DMS114 treated with DMSO at 0.1 percent for 48 hours (cell line): ENCODE results near the gene ZNF443.
A peak's percentile ranks its signal among the peaks of the same experiment; 100 is the strongest.
"Not testable (repeated sequence)": the region's sequence is repeated elsewhere in the genome, so short reads cannot be mapped to it uniquely, and the experiment has no call there.

Experiments
- DNase-seq: peaks from one replicate; lab custom pipeline; 2025; ENCODE audit not compliant: unreplicated experiment; lab: John Stamatoyannopoulos, UW

Gene ZNF443

GRCh38 chr19:12440541-12441316, at the start of gene ZNF443:
Gene ZNF443 (minus strand): TSS chr19:12441021. CDS start chr19:12440914, 107 bp downstream.
- DNase-seq, result peak; percentile 81

DNA sequence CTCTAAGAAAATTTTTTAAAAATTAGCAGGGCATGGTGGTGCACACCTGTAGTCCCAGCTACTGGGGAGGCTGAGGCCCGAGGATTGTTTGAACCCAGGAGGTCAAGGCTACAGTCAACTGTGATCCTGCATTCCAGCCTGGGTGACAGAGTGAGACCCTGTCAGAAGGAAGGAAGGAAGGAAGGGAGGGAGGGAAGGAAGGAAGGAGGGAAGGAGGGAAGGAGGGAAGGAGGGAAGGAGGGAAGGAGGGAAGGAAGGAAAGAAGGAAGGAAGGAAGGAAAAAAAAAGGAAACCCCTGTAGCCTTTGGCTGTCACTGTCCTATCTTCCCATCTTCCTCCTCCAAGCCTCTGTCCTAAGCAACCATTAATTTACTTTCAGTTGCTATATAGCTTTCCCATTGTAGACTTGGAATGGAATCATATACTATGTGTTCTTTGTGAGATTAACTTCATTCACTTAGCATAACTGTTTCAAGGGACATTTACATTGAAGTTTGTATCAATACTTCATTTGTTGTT, 45.5 kb upstream of the ZNF443 start:
- not testable (repeated sequence) for DNase-seq

GRCh38 chr19:12485571-12485970, 44.8 kb upstream of the ZNF443 start:
- no peak for DNase-seq

DNA sequence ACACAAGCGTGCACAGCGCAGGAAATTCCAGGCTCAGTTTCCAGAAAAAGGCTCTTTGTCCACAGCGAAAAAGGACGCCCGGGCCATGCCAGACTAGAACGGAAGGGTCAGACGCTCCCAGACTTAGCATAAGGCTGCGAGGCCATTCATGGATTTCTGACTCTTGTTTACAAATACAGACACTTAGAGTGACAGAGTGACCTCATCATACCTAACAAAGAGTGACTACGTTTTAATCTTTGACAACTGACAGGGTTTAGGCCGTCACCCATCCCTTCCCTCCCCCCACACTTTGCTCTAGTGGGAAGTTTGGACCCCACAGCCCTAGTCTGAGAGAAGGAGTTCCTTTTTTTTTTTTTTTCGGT, 44.2 kb upstream of the ZNF443 start:
- DNase-seq, result no peak

- DNase-seq, result peak; percentile 70
These were observed 43.7 kb upstream of the ZNF443 start, which contains the start of gene ZNF709 for GRCh38 chr19:12484371-12485051. Gene ZNF709 (minus strand): TSS chr19:12484816. CDS start chr19:12484657, 159 bp downstream.

GRCh38 chr19:12484011-12484370, 43.2 kb upstream of the ZNF443 start:
- no peak for DNase-seq

GRCh38 chr19:12482509-12482886, 41.7 kb upstream of the ZNF443 start:
- DNase-seq, result no peak

DNA sequence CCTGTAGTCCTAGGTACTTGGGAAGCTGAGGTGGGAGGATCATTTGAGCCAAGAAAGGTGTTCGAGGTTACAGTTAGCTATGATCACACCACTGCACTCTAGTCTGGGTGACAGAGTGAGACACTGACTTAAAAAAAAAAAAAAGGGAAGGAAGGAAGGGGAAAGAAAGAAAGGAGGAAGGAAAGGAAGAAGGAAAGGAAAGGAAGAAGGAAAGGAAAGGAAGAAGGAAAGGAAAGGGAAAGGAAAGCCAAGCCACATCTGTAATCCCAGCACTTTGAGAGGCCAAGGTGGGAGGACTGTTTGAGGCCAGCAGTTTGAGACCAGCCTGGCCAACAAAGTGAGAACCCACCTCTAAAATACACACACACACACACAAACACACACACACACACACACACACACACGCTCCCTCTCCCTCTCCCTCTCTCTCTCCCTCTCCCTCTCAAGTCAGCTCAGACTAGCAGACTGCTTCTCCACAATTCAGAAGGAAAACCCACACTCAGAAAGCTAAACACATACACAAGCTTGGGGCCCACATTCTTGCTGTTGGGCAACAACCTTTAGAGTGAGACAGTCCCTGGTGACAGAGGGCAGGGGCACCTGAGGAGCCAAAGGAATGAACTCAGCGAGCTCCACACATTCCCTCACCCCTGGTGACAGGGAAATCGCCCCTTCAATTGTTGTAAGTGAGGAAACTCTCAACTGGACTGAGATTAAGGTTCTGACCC, 41.1 kb upstream of the ZNF443 start:
- DNase-seq, result no peak

DNA sequence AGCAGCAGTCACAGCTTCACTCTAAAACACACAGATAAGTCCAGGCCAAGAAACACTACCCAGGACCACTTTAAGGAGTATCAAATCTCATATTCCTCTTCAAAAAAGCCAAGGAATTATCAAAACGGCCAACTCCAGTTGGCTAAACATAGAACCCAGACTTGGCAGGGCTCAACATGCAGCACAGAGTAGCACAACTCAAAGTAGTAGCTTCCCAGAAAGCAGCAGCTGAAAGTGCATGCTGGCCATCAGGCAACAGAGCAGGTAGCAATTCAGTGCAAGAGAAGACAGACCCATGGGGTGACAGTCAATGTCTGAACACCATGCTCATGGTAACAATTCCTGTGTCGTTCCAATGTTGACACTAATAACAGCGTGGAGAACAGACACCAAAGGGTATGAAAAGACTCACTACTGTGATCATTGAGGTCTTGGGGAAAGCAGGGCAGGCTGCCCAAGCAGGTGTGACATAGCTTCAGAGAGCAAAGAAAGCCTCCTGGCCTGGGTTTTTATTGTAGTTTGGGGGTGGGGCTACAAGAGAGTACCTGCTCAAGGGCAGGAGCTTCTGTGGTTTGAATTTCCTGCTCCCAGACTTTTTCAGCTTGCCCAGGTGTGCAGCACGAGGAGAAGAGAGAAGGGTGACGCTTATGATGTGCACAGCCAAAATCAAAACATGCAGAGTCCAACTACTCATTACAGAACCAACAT, 37.6 kb upstream of the ZNF443 start:
- DNase-seq, result no peak

DNA sequence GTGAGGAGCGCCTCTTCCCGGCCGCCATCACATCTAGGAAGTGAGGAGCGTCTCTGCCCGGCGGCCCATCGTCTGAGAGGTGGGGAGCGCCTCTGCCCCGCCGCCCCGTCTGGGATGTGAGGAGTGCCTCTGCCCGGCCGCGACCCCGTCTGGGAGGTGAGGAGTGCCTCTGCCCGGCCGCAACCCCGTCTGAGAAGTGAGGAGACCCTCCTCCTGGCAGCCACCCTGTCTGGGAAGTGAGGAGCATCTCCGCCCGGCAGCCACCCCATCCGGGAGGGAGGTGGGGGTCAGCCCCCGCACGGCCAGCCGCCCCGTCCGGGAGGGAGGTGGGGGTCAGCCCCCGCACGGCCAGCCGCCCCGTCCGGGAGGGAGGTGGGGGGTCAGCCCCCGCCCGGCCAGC, 26.8 kb upstream of the ZNF443 start:
- DNase-seq, result not testable (repeated sequence)

- DNase-seq, result no peak
These were observed 24.4 kb upstream of the ZNF443 start for GRCh38 chr19:12465211-12465610.

DNA sequence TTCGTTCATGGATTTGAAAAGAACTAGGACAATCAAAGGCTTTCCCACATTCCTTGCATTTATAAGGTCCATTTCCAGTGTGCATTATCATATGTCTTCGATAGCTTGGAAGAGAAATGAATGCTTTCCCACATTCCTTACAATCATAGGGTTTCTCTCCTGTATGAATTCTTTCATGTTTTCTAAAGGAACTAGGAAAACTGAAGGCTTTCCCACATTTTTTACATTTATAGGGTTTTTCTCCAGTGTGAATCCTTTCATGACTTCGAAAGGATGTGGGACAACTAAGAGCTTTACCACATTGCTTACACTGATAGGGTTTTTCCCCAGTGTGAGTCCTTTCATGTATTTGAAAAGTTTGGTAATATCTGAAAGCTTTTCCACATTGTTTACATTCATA, 23.9 kb upstream of the ZNF443 start:
- DNase-seq, result no peak

DNA sequence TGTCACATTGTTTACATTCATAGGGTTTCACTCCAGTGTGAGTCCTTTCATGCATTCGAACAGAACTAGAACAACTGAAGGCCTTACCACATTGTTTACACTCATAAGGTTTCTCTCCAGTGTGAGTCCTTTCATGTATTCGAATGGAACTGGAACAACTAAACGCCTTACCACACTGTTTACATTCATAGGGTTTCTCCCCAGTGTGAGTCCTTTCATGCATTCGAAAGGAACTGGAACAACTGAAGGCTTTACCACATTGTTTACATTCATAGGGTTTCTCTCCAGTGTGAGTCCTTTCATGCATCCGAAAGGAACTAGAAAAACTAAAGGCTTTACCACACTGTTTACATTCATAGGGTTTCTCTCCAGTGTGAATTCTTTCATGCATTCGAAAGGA, 23.3 kb upstream of the ZNF443 start:
- not testable (repeated sequence) for DNase-seq

- DNase-seq, result no peak
These were observed 12.7 kb upstream of the ZNF443 start for GRCh38 chr19:12453495-12453894.

DNA sequence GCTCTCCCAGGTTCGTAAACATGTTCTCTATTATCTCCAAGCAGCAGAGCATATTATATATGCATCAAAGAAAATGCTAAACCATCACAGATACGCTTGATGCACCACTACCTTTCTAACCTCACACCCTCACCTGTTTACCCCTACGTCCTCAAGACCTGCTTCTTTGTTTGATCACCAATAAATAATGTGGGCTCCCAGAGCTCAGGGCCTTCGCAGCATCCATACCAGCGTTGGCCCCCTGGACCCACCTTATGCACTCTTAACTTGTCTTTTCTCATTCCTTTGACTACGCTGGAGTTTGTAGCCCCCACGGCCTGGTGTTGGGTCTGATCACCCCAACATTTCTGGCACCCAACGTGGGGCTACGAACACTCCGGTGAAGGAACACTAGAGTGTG, 10.0 kb upstream of the ZNF443 start:
- no peak for DNase-seq

DNA sequence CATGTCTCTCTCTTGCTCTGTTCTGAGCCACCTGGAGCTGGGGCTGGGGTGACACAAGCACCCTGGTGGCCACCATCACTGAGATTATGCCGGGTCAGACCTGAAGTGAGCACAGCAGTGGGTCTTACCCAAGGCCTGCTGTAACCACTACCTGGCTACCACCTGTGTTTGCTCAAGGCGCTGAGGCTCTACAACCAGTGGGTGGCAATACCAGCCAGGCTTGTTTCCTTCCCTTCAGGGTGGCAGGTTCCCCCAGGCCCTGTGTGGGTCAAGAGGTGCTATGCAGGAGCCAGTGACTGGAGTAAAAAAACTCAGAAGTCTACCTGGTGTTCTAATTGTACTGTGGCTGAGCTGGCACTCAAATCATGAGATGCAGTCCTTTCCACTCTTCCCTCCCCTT, 8.0 kb upstream of the ZNF443 start:
- no peak for DNase-seq

GRCh38 chr19:12439686-12440540, 908 bp downstream of the ZNF443 start:
- DNase-seq, result not testable (repeated sequence)

DNA sequence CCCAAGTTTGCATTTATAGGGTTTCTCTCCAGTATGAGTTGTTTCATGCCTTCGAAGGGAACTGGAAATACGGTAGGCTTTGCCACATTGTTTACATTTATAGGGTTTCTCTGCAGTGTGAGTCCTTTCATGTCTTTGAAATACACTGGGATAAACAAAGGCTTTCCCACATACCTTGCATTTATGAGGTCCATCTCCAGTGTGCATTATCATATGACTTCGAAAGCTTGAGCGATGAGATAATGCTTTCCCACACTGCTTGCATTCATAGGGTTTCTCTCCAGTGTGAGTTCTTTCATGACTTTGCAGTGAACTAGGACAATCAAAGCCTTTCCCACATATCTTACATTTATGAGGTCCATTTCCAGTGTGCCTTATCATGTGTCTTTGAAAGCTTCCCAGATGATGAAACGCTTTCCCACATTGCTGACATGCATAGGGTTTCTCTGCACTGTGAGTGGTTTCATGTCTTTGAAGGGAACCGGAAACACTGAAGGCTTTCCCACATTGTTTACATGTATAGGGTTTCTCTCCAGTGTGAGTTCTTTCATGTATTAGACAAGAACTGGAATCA, 10.0 kb downstream of the ZNF443 start:
- DNase-seq, result not testable (repeated sequence)

DNA sequence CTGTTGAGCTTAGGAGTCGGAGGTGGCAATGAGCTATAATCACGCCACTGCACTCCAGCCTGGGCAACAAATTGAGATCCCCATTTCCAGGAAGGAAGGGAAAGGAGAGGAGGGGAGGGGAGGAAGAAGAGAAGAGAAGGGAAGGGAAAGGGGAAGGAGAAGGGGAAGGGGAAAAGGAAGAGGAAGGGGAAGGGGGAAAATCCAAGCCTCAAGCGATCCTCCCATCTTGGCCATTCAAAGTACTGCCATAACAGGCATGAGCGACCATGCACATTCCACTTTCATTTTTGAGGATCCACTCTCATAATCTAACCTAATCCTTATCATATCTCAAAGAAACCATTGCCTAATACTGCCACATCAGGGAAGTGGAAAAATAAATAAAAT, 14.9 kb downstream of the ZNF443 start:
- DNase-seq, result no peak
